ENCODE results near the gene CYREN. TPM values are rescaled to one million over a fixed set of nuclear protein-coding genes. Genes with fewer than 3 reads are reported as not detected.
A peak's percentile ranks its signal among the peaks of the same experiment; 100 is the strongest.

The CYREN gene
- total and polyA plus RNA-seq, 2 experiments from 2014 or later = 22.7 to 70.6 TPM

DNA sequence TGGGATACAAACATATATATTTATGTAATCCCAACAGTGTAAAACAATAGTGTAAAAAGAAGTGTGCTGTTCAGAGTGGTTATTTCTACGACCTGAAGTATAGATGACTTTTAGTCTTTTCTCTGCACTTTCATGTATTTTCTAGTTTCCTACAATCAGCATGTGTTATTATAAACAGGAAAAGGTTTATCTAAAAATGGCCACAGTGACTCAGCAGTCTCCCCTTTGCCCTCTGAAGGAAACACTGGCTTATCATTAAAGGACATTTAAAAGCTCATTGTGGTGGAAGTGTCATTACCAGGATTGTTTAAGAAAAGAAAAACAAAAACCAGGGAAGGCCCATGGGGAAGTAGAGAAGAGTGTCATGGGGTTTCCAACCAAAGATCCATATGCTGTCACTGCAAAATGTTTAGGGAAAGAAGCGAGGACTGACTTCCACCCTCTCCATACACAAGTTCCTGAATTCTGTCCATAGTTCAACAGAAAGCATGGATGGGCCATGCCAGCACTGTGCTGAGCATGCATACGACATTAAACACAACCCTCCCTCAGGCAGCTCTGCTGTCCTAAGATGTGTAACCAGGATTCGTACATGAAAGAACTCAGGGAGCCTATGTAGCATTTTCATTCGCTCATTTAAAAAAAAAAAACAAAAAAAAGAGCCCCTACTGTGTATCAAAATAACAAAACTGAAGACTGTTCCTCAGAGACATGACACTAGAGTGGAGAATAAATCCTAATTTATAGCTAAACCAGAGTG is 10.2 kb downstream of the CYREN start:
- peak overlapping the region; percentile 91 for H3K27ac Mint-ChIP-seq

DNA sequence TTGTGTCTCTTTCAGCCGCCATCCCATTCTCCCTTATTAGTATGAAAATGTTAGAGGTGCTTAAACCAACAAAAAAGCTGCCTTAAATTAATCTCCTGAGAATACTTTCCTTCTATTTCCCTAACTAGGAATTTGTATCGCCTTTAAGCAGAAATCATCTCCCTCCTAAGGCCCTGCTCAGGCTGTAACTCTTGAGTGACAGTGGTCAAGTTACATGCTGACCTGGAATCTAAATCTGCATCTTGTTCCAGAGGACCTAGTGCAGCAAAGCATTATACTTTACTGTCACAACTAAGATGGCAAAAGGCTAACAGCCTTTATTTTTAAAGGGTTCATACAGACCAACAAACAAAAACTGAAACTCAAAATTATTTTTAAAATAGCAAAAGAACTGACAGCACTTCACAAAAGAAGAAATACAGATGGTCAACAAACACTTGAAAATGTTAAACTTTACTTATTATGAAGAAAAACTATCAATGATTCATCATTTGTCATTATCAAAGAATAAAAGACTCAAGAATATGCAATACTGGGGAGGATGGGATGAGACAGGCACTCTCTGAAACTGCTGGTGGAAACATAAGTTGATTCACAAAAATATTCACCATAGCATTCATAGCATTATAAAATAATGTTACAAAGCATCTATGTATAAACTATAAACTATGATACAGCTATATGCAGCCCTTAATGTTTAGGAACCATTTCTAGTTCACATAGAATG is 11.0 kb downstream of the CYREN start:
- Histone ChIP-seq H3K9me2 (ENCODE audit: insufficient read depth) (peaks cover 4% of the 10 kb centered on the region), H3K27ac (ENCODE audit: low read depth) (no peak overlapping the region), H3K79me2 (replicated peaks; ENCODE audit: insufficient read depth) (no peaks in the 10 kb centered on the region), H2AFZ (no peak overlapping the region), H3F3A (replicated peaks; ENCODE audit: low read depth) (no peaks in the 10 kb centered on the region), H3K4me2 (no peak overlapping the region), H3K36me3 (ENCODE audit: insufficient read depth) (peaks cover 16% of the 10 kb centered on the region; the same call in 1 of the 2 replicates), H4K20me1 (replicated peaks; ENCODE audit: insufficient read depth) (no peaks in the 10 kb centered on the region), H3K27me3 (ENCODE audit: insufficient read depth) (no peaks in the 10 kb centered on the region), H3K4me1 (ENCODE audit: insufficient read depth) (peaks cover 23% of the 10 kb centered on the region), H3K4me3 (no peak overlapping the region)
- no peak overlapping the region for H3K27ac Mint-ChIP-seq
- peaks cover 90% of the 10 kb centered on the region for H3K36me3 Mint-ChIP-seq (ENCODE audit: low read depth)
- ATAC-seq (no peak), DNase-seq (ENCODE audit: low spot score) (no peak)
- no peak overlapping the region for H3K4me3 Mint-ChIP-seq
- H3K9me3 Mint-ChIP-seq = peaks cover 85% of the 10 kb centered on the region
- peaks cover 20% of the 10 kb centered on the region for H3K4me1 Mint-ChIP-seq
- H3K27me3 Mint-ChIP-seq (ENCODE audit: insufficient read depth, low read depth, poor library complexity) = peaks cover 5% of the 10 kb centered on the region
- no peak for TF ChIP-seq ZNF331 (CRISPR knock-in tag; IDR thresholded peaks at IDR 0.05; ENCODE audit: low read depth)
- TF ChIP-seq, protein P1, sequence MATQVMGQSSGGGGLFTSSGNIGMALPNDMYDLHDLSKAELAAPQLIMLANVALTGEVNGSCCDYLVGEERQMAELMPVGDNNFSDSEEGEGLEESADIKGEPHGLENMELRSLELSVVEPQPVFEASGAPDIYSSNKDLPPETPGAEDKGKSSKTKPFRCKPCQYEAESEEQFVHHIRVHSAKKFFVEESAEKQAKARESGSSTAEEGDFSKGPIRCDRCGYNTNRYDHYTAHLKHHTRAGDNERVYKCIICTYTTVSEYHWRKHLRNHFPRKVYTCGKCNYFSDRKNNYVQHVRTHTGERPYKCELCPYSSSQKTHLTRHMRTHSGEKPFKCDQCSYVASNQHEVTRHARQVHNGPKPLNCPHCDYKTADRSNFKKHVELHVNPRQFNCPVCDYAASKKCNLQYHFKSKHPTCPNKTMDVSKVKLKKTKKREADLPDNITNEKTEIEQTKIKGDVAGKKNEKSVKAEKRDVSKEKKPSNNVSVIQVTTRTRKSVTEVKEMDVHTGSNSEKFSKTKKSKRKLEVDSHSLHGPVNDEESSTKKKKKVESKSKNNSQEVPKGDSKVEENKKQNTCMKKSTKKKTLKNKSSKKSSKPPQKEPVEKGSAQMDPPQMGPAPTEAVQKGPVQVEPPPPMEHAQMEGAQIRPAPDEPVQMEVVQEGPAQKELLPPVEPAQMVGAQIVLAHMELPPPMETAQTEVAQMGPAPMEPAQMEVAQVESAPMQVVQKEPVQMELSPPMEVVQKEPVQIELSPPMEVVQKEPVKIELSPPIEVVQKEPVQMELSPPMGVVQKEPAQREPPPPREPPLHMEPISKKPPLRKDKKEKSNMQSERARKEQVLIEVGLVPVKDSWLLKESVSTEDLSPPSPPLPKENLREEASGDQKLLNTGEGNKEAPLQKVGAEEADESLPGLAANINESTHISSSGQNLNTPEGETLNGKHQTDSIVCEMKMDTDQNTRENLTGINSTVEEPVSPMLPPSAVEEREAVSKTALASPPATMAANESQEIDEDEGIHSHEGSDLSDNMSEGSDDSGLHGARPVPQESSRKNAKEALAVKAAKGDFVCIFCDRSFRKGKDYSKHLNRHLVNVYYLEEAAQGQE (IDR thresholded peaks at IDR 0.05; ENCODE audit: unreplicated experiment) = no peak
- TF ChIP-seq CREB1 (CRISPR knock-in tag; IDR thresholded peaks at IDR 0.05; ENCODE audit: low read depth) = no peak
- TF ChIP-seq, protein P2, sequence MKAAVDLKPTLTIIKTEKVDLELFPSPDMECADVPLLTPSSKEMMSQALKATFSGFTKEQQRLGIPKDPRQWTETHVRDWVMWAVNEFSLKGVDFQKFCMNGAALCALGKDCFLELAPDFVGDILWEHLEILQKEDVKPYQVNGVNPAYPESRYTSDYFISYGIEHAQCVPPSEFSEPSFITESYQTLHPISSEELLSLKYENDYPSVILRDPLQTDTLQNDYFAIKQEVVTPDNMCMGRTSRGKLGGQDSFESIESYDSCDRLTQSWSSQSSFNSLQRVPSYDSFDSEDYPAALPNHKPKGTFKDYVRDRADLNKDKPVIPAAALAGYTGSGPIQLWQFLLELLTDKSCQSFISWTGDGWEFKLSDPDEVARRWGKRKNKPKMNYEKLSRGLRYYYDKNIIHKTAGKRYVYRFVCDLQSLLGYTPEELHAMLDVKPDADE (IDR thresholded peaks at IDR 0.05) = no peak
- no peak for TF ChIP-seq NANOG (IDR thresholded peaks at IDR 0.05; ENCODE audit: borderline replicate concordance)
- TF ChIP-seq POLR2AphosphoS5 (IDR thresholded peaks at IDR 0.05; ENCODE audit: low read depth) = no peak
- no peak for TF ChIP-seq STAT1 (IDR thresholded peaks at IDR 0.05; ENCODE audit: unreplicated experiment)
- TF ChIP-seq EZH2 (IDR thresholded peaks at IDR 0.05; ENCODE audit: low read depth, unreplicated experiment) = no peak
- TF ChIP-seq EZH2phosphoT487 (IDR thresholded peaks at IDR 0.05; ENCODE audit: unreplicated experiment) = no peak

More for the DNA sequence above, 10.2 kb downstream of the CYREN start:
- Mint-ChIP-seq H3K27me3 (ENCODE audit: insufficient read depth, low read depth, poor library complexity) (peaks cover 5% of the 10 kb centered on the region), H3K4me1 (peaks cover 20% of the 10 kb centered on the region), H3K36me3 (ENCODE audit: low read depth) (peaks cover 93% of the 10 kb centered on the region), H3K9me3 (peaks cover 78% of the 10 kb centered on the region), H3K4me3 (no peak overlapping the region; the same call in 2 of the 3 replicates)
- Histone ChIP-seq H3K79me2 (replicated peaks; ENCODE audit: insufficient read depth) (no peaks in the 10 kb centered on the region), H2AFZ (no peak overlapping the region), H3K27me3 (ENCODE audit: insufficient read depth) (no peaks in the 10 kb centered on the region), H3K36me3 (ENCODE audit: insufficient read depth) (peaks cover 16% of the 10 kb centered on the region; the same call in 1 of the 2 replicates), H3K4me3 (no peak overlapping the region), H3K4me1 (ENCODE audit: insufficient read depth) (peaks cover 23% of the 10 kb centered on the region), H3K9me2 (ENCODE audit: insufficient read depth) (peaks cover 4% of the 10 kb centered on the region), H3F3A (replicated peaks; ENCODE audit: low read depth) (no peaks in the 10 kb centered on the region), H3K27ac (ENCODE audit: low read depth) (no peak overlapping the region), H4K20me1 (replicated peaks; ENCODE audit: insufficient read depth) (peaks cover under 1% of the 10 kb centered on the region; the same call in 1 of the 2 replicates), H3K4me2 (0 out of 2 replicates have a peak overlapping the region, but pooled peaks have one; percentile 25)
- ATAC-seq = no peak
- no peak for DNase-seq (ENCODE audit: low spot score)
- TF ChIP-seq JUNB (IDR thresholded peaks at IDR 0.05; ENCODE audit: unreplicated experiment) = no peak
